Trophoblast cell (in vitro differentiated cells and primary cell): ENCODE results near the gene ZNF217.
A peak's percentile ranks its signal among the peaks of the same experiment; 100 is the strongest.
"Not testable (repeated sequence)": the region's sequence is repeated elsewhere in the genome, so short reads cannot be mapped to it uniquely, and the experiment has no call there.

Source experiments
- DNase-seq, 2 donors: peaks; one replicate each; pipeline ENCODE4 v3.0.0-alpha.2; 2016
- H2AFZ ChIP-seq: 2 replicates; pipeline ENCODE4 v1.6.1; 2013; ENCODE audit warnings: low read length, moderate library complexity, mild to moderate bottlenecking; ENCODE audit not compliant: insufficient read depth, poor library complexity
- H2AK5ac ChIP-seq: 2 replicates; pipeline ENCODE4 v1.6.1; 2013; ENCODE audit warnings: mild to moderate bottlenecking, low read length
- H2BK120ac ChIP-seq: 2 replicates; pipeline ENCODE4 v1.6.1; 2013; ENCODE audit warnings: low read length, mild to moderate bottlenecking, moderate library complexity; ENCODE audit not compliant: insufficient read depth, poor library complexity
- H2BK12ac ChIP-seq: 2 replicates; pipeline ENCODE4 v1.6.1; 2013; ENCODE audit warnings: mild to moderate bottlenecking, low read length, moderate library complexity
- H2BK5ac ChIP-seq: 2 replicates; pipeline ENCODE4 v1.6.1; 2013; ENCODE audit warnings: low read length, low read depth, moderate library complexity, mild to moderate bottlenecking; ENCODE audit not compliant: poor library complexity
- H3K14ac ChIP-seq: 2 replicates; pipeline ENCODE4 v1.6.1; 2013; ENCODE audit warnings: mild to moderate bottlenecking, low read length
- H3K18ac ChIP-seq: 2 replicates; pipeline ENCODE4 v1.6.1; 2013; ENCODE audit warnings: mild to moderate bottlenecking, low read length
- H3K23ac ChIP-seq: 2 replicates; pipeline ENCODE4 v1.6.1; 2013; ENCODE audit warnings: low read length
- H3K27ac ChIP-seq: 2 replicates; pipeline ENCODE4 v1.5.1; 2013; ENCODE audit warnings: low read depth, mild to moderate bottlenecking, inconsistent platforms, low read length, moderate library complexity
- H3K27me3 ChIP-seq: 2 replicates; pipeline ENCODE4 v1.6.1; 2013; ENCODE audit warnings: inconsistent platforms, mild to moderate bottlenecking, low read length, moderate library complexity; ENCODE audit not compliant: insufficient read depth
- H3K36me3 ChIP-seq, 2 experiments: 1 replicate in 1 of 2; 2 replicates in 1 of 2; pipeline ENCODE4 v1.6.1; 2013; ENCODE audit warnings: low read length in 2 of 2, mild to moderate bottlenecking in 2 of 2, moderate library complexity in 1 of 2; ENCODE audit not compliant: insufficient read depth in 2 of 2, control insufficient read depth in 1 of 2
- H3K4ac ChIP-seq: 2 replicates; pipeline ENCODE4 v1.6.1; 2013; ENCODE audit warnings: low read depth, mild to moderate bottlenecking, low read length, moderate library complexity
- H3K4me1 ChIP-seq, 2 experiments: 1 replicate in 1 of 2; 2 replicates in 1 of 2; pipeline ENCODE4 v1.6.1; 2013; ENCODE audit warnings: low read length in 2 of 2, mild to moderate bottlenecking in 2 of 2, moderate library complexity in 1 of 2; ENCODE audit not compliant: insufficient read depth in 2 of 2, control insufficient read depth in 1 of 2
- H3K4me2 ChIP-seq: 2 replicates; pipeline ENCODE4 v1.6.1; 2013; ENCODE audit warnings: inconsistent platforms, mild to moderate bottlenecking, low read length, moderate library complexity
- H3K4me3 ChIP-seq: 2 replicates; pipeline ENCODE4 v1.5.1; 2013; ENCODE audit warnings: mild to moderate bottlenecking, low read depth, low read length, inconsistent platforms
- H3K79me1 ChIP-seq: one replicate; pipeline ENCODE4 v1.6.1; 2013; ENCODE audit warnings: low read length
- H3K79me2 ChIP-seq: 2 replicates; pipeline ENCODE4 v1.6.1; 2013; ENCODE audit warnings: low read length, mild to moderate bottlenecking; ENCODE audit not compliant: control insufficient read depth, insufficient read depth, poor library complexity
- H3K9ac ChIP-seq: 2 replicates; pipeline ENCODE4 v1.6.1; 2013; ENCODE audit warnings: mild to moderate bottlenecking, low read length
- H3K9me3 ChIP-seq: 2 replicates; pipeline ENCODE4 v1.6.1; 2013; ENCODE audit warnings: low read depth, mild to moderate bottlenecking, control low read depth, inconsistent platforms, low read length; ENCODE audit not compliant: insufficient read depth
- H4K12ac ChIP-seq: 2 replicates; pipeline ENCODE4 v1.6.1; 2013; ENCODE audit warnings: low read depth, mild to moderate bottlenecking, low read length, moderate library complexity
- H4K8ac ChIP-seq: 2 replicates; pipeline ENCODE4 v1.6.1; 2013; ENCODE audit warnings: low read depth, mild to moderate bottlenecking, low read length, moderate library complexity
- H4K91ac ChIP-seq: one replicate; pipeline ENCODE4 v1.6.1; 2013; ENCODE audit warnings: low read depth, mild to moderate bottlenecking, low read length, moderate library complexity
- WGBS: extraction: QIAGEN DNeasy Blood & Tissue Kit; methylation state at CpG from one replicate; pipeline ENCODE4 v1.1.7; 2013; ENCODE audit warnings: missing lambda C conversion rate; ENCODE audit not compliant: insufficient read length, insufficient coverage; ENCODE audit errors: extremely low coverage; 5-methylcytosine and 5-hydroxymethylcytosine counted together

ZNF217 gene

GRCh38 chr20:53551719-53552571 lies 41.7 kb downstream of the ZNF217 start:
- not testable (repeated sequence) for H3K23ac ChIP-seq, H3K9me3 ChIP-seq, H3K9ac ChIP-seq, H3K79me1 ChIP-seq, H2BK12ac ChIP-seq, H3K18ac ChIP-seq, H2BK5ac ChIP-seq, H3K27me3 ChIP-seq, H3K4ac ChIP-seq, H3K27ac ChIP-seq, H2AFZ ChIP-seq, H4K12ac ChIP-seq, H3K4me1 ChIP-seq, H3K79me2 ChIP-seq, H4K91ac ChIP-seq, H3K36me3 ChIP-seq, H4K8ac ChIP-seq, H2BK120ac ChIP-seq, H3K4me2 ChIP-seq, H2AK5ac ChIP-seq, H3K14ac ChIP-seq, H3K4me3 ChIP-seq
- peak in 1 of 2 donors; percentile 15 for DNase-seq
- WGBS, result no CpG with 5 or more reads among the region's 12 CpGs

- WGBS, result no CpG with 5 or more reads among the region's 11 CpGs
- Histone ChIP-seq H2AFZ (no peak overlapping the region), H4K12ac (no peak overlapping the region)
Measured at GRCh38 chr20:53550280-53551187, 43.1 kb downstream of the ZNF217 start.

GRCh38 chr20:53547664-53548239 lies 45.9 kb downstream of the ZNF217 start:
- Histone ChIP-seq H2AK5ac (no peak overlapping the region), H2BK12ac (no peak overlapping the region), H3K36me3 (no peaks in the 10 kb centered on the region), H4K8ac (no peak overlapping the region), H3K4me2 (no peak overlapping the region), H4K12ac (no peak overlapping the region), H3K18ac (no peak overlapping the region), H2BK120ac (no peak overlapping the region), H3K27ac (no peak overlapping the region), H3K14ac (no peak overlapping the region), H3K4me1 (peaks cover 0 to 5% of the 10 kb centered on the region in 2 experiments), H4K91ac (no peak overlapping the region), H3K9ac (no peak overlapping the region), H3K23ac (no peak overlapping the region), H2BK5ac (no peak overlapping the region), H2AFZ (no peak overlapping the region), H3K79me1 (no peaks in the 10 kb centered on the region), H3K9me3 (no peaks in the 10 kb centered on the region), H3K27me3 (no peaks in the 10 kb centered on the region), H3K79me2 (no peaks in the 10 kb centered on the region), H3K4ac (no peak overlapping the region), H3K4me3 (no peak overlapping the region)
- peak; percentile 42 to 88 for DNase-seq
- WGBS, result no CpG with 5 or more reads among the region's 7 CpGs

More at GRCh38 chr20:53550280-53551187, 43.1 kb downstream of the ZNF217 start:
- Histone ChIP-seq H3K27me3 (no peaks in the 10 kb centered on the region), H3K4me1 (peaks cover 0 to 5% of the 10 kb centered on the region in 2 experiments), H3K9me3 (no peaks in the 10 kb centered on the region), H4K8ac (no peak overlapping the region), H3K79me2 (no peaks in the 10 kb centered on the region), H2AK5ac (no peak overlapping the region), H3K23ac (no peak overlapping the region), H2BK5ac (no peak overlapping the region), H3K27ac (no peak overlapping the region), H2BK120ac (no peak overlapping the region), H3K4me3 (no peak overlapping the region), H3K18ac (no peak overlapping the region), H4K91ac (peak overlapping the region; percentile 11), H3K79me1 (no peaks in the 10 kb centered on the region), H2BK12ac (peak overlapping the region; percentile 4), H3K36me3 (no peaks in the 10 kb centered on the region), H3K4me2 (no peak overlapping the region), H3K4ac (no peak overlapping the region), H3K9ac (no peak overlapping the region), H3K14ac (no peak overlapping the region)
- peak; percentile 92 to 95 for DNase-seq

- no peak overlapping the region for H3K14ac ChIP-seq
- peak overlapping the region; percentile 25 for H3K4me3 ChIP-seq
- no peak overlapping the region for H3K4ac ChIP-seq
- no peak overlapping the region for H3K23ac ChIP-seq
- H3K9ac ChIP-seq, result no peak overlapping the region
- no peaks in the 10 kb centered on the region for H3K9me3 ChIP-seq
- no peaks in the 10 kb centered on the region for H3K79me2 ChIP-seq
- no peak overlapping the region for H2AFZ ChIP-seq
- H4K12ac ChIP-seq, result no peak overlapping the region
- H2AK5ac ChIP-seq, result no peak overlapping the region
- WGBS, result no CpG with 5 or more reads among the region's 4 CpGs
- H3K27me3 ChIP-seq, result no peaks in the 10 kb centered on the region
- H4K8ac ChIP-seq, result no peak overlapping the region
- no peak overlapping the region for H4K91ac ChIP-seq
- no peak overlapping the region for H2BK120ac ChIP-seq
- no peaks in the 10 kb centered on the region for H3K4me1 ChIP-seq
- H3K4me2 ChIP-seq, result no peak overlapping the region
- H3K36me3 ChIP-seq, result no peaks in the 10 kb centered on the region
- no peaks in the 10 kb centered on the region for H3K79me1 ChIP-seq
- no peak for DNase-seq
- H3K27ac ChIP-seq, result no peak overlapping the region
- no peak overlapping the region for H2BK12ac ChIP-seq
- no peak overlapping the region for H3K18ac ChIP-seq
- no peak overlapping the region for H2BK5ac ChIP-seq
Measured at GRCh38 chr20:53539516-53539915, 54.1 kb downstream of the ZNF217 start.
